ENCODE data around the gene CARMIL1. TPM values are rescaled to one million over a fixed set of nuclear protein-coding genes. Genes with fewer than 3 reads are reported as not detected.

The CARMIL1 gene
- total RNA-seq, 4 donors from 2014 or later, result 13.6 to 33.2 (median 22.2) TPM

DNA sequence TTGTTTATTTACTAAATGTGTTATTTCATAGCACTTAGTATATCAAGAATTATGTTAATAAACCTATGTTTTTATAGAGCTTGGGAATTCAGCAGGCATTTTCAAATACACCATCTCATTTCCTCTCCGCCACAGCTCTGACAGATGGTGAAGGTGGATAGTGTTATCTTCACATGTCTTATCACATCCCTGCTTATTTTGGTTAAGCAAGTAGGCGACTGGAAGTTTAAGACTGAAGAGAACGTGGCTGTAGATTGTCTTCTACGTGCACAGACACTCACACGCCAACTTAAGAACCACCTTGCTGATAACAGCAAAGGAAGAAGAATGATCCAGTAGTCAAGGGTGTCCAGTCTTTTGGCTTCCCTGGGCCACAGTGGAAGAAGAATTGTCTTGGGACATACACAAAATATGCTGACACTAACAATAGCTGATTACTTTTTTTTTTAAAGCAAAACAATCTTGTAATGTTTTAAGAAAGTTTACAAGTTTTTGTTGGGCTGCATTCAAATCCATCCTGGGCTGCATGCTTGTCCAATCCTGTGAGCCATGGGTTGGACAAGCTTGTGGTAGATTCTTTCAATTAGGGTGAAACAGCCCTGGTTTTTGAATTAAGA, 329.5 kb downstream of the CARMIL1 start:
- H3K27ac ChIP-seq, result no peak overlapping the region
- H3K27me3 ChIP-seq, result no peaks in the 10 kb centered on the region
- 89% methylated on average over 5 of the region's 5 CpGs for WGBS
- no peaks in the 10 kb centered on the region for H3K4me1 ChIP-seq
- no peak for TF ChIP-seq POLR2AphosphoS5 (IDR thresholded peaks at IDR 0.05)
- no peak for TF ChIP-seq POLR2A (IDR thresholded peaks at IDR 0.05)
- no peak for DNase-seq (ENCODE audit: low spot score in 2 of 2)
- H3K36me3 ChIP-seq, result peaks cover 22% of the 10 kb centered on the region
- H3K4me3 ChIP-seq, result no peak overlapping the region
- H3K9me3 ChIP-seq, result no peaks in the 10 kb centered on the region

GRCh38 chr6:25612666-25613065, 333.5 kb downstream of the CARMIL1 start:
- DNase-seq (ENCODE audit: low spot score in 2 of 2), result no peak
- Histone ChIP-seq H3K27ac (no peak overlapping the region), H3K36me3 (peaks cover 12% of the 10 kb centered on the region), H3K9me3 (no peaks in the 10 kb centered on the region), H3K4me3 (no peak overlapping the region), H3K27me3 (no peaks in the 10 kb centered on the region), H3K4me1 (no peaks in the 10 kb centered on the region)
- WGBS, result 77% methylated on average over 3 of the region's 3 CpGs
- TF ChIP-seq EP300 (IDR thresholded peaks at IDR 0.05) (no peak), POLR2A (IDR thresholded peaks at IDR 0.05) (no peak), POLR2AphosphoS5 (IDR thresholded peaks at IDR 0.05) (no peak)
- TF ChIP-seq, protein P1, sequence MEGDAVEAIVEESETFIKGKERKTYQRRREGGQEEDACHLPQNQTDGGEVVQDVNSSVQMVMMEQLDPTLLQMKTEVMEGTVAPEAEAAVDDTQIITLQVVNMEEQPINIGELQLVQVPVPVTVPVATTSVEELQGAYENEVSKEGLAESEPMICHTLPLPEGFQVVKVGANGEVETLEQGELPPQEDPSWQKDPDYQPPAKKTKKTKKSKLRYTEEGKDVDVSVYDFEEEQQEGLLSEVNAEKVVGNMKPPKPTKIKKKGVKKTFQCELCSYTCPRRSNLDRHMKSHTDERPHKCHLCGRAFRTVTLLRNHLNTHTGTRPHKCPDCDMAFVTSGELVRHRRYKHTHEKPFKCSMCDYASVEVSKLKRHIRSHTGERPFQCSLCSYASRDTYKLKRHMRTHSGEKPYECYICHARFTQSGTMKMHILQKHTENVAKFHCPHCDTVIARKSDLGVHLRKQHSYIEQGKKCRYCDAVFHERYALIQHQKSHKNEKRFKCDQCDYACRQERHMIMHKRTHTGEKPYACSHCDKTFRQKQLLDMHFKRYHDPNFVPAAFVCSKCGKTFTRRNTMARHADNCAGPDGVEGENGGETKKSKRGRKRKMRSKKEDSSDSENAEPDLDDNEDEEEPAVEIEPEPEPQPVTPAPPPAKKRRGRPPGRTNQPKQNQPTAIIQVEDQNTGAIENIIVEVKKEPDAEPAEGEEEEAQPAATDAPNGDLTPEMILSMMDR (IDR thresholded peaks at IDR 0.05), result no peak

- H3K27me3 ChIP-seq, result no peaks in the 10 kb centered on the region
- H3K4me3 ChIP-seq, result no peak overlapping the region
- peaks cover 9% of the 10 kb centered on the region for H3K36me3 ChIP-seq
- DNase-seq (ENCODE audit: low spot score in 2 of 2), result no peak
- TF ChIP-seq POLR2AphosphoS5 (IDR thresholded peaks at IDR 0.05) (no peak), POLR2A (IDR thresholded peaks at IDR 0.05) (no peak), EP300 (IDR thresholded peaks at IDR 0.05) (no peak)
- TF ChIP-seq, protein P1 (IDR thresholded peaks at IDR 0.05), result no peak
- no peak overlapping the region for H3K27ac ChIP-seq
- 88% methylated on average over 1 of the region's 1 CpG for WGBS
- no peaks in the 10 kb centered on the region for H3K4me1 ChIP-seq
- no peaks in the 10 kb centered on the region for H3K9me3 ChIP-seq
Measured at GRCh38 chr6:25613415-25613814, 334.2 kb downstream of the CARMIL1 start.

- Histone ChIP-seq H3K9me3 (no peaks in the 10 kb centered on the region), H3K36me3 (peaks cover 4% of the 10 kb centered on the region), H3K4me1 (no peaks in the 10 kb centered on the region), H3K27me3 (no peaks in the 10 kb centered on the region), H3K4me3 (no peak overlapping the region), H3K27ac (no peak overlapping the region)
- DNase-seq (ENCODE audit: low spot score in 2 of 2), result no peak
- no peak for TF ChIP-seq POLR2AphosphoS5 (IDR thresholded peaks at IDR 0.05)
- WGBS, result 63% methylated on average over 4 of the region's 4 CpGs
Measured at GRCh38 chr6:25614052-25614451, 334.9 kb downstream of the CARMIL1 start.

- DNase-seq (ENCODE audit: low spot score in 2 of 2), result no peak
- no peak for TF ChIP-seq EP300 (IDR thresholded peaks at IDR 0.05)
- TF ChIP-seq POLR2A (IDR thresholded peaks at IDR 0.05), result no peak
- TF ChIP-seq, protein P1 (IDR thresholded peaks at IDR 0.05), result no peak
- TF ChIP-seq POLR2AphosphoS5 (IDR thresholded peaks at IDR 0.05), result no peak
- Histone ChIP-seq H3K9me3 (no peaks in the 10 kb centered on the region), H3K27me3 (no peaks in the 10 kb centered on the region), H3K4me3 (no peak overlapping the region), H3K36me3 (peaks cover 3% of the 10 kb centered on the region), H3K4me1 (no peaks in the 10 kb centered on the region), H3K27ac (no peak overlapping the region)
- 71% methylated on average over 1 of the region's 1 CpG for WGBS
Measured at GRCh38 chr6:25615471-25615870, 336.3 kb downstream of the CARMIL1 start.

DNA sequence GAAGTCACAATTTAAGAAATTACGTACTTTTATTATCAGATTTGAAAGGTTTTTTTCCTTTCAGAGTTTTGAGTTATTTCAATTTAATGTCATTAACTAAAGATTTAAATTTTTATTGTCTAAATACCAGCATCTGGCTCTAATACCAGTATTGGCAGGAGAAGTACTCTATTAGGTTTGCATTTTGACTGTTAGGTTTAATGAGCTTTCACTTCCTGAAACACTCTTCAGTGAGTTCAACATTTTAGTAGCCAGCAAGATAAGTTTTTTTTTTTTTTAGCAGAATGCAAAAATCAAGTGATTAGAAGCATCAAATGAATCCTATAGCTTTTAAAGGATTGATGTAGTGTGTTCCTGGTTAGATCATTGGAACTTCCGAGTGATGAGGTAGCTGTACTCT, 338.8 kb downstream of the CARMIL1 start:
- Histone ChIP-seq H3K4me1 (no peaks in the 10 kb centered on the region), H3K36me3 (no peaks in the 10 kb centered on the region), H3K27me3 (no peaks in the 10 kb centered on the region), H3K27ac (no peak overlapping the region), H3K9me3 (no peaks in the 10 kb centered on the region), H3K4me3 (no peak overlapping the region)
- DNase-seq (ENCODE audit: low spot score in 2 of 2), result no peak
- TF ChIP-seq POLR2A (IDR thresholded peaks at IDR 0.05) (no peak), POLR2AphosphoS5 (IDR thresholded peaks at IDR 0.05) (no peak), EP300 (IDR thresholded peaks at IDR 0.05) (no peak)
- TF ChIP-seq, protein P1 (IDR thresholded peaks at IDR 0.05), result no peak
- WGBS, result 91% methylated on average over 2 of the region's 2 CpGs

All from suprapubic skin (tissue), 4 donors.